ENCODE measurements around the gene NCAM2.

GRCh38 chr21:21241391-21241790 lies 243.2 kb downstream of the NCAM2 start:
- TF ChIP-seq GATA3 (IDR thresholded peaks at IDR 0.05; ENCODE audit: low read depth, low read length) (no peak), GATA2 (IDR thresholded peaks at IDR 0.05; ENCODE audit: low read depth, low read length) (no peak)

Data from SH-SY5Y (cell line).